GM23338 (cell line): ENCODE measurements around the gene NTRK3.

Source experiments
- CREB1 ChIP-seq: fragments of 250-450 bp; sonication (Bioruptor Pico); IDR thresholded peaks from 2 replicates; pipeline ENCODE4 v1.5.0; 2020; ENCODE audit warnings: low read depth, mild to moderate bottlenecking, moderate library complexity
- EZH2 ChIP-seq: fragments of 200-600 bp; sonication (generic); IDR thresholded peaks from one replicate; pipeline ENCODE4 v1.8.0; 2017; ENCODE audit warnings: antibody characterized with exemption, mild to moderate bottlenecking, low read depth; ENCODE audit not compliant: unreplicated experiment
- EZH2phosphoT487 ChIP-seq: fragments of 200-600 bp; sonication (generic); IDR thresholded peaks from one replicate; pipeline ENCODE4 v1.8.1; 2018; ENCODE audit warnings: antibody characterized with exemption; ENCODE audit not compliant: unreplicated experiment
- JUNB ChIP-seq: IDR thresholded peaks from one replicate; pipeline ENCODE4 v1.6.1; 2016; ENCODE audit warnings: antibody characterized with exemption; ENCODE audit not compliant: unreplicated experiment
- NANOG ChIP-seq: IDR thresholded peaks from 2 replicates; pipeline ENCODE4 v1.6.1; 2016; ENCODE audit warnings: antibody characterized with exemption, borderline replicate concordance
- POLR2AphosphoS5 ChIP-seq: IDR thresholded peaks from 2 replicates; pipeline ENCODE4 v1.6.1; 2016; ENCODE audit warnings: antibody characterized with exemption, low read depth
- STAT1 ChIP-seq: IDR thresholded peaks from one replicate; pipeline ENCODE4 v1.6.1; 2016; ENCODE audit warnings: antibody characterized with exemption; ENCODE audit not compliant: unreplicated experiment
- ZNF114 ChIP-seq: fragments of 250-450 bp; sonication (Bioruptor Pico); IDR thresholded peaks from 2 replicates; pipeline ENCODE4 v1.5.0; 2020; ENCODE audit warnings: mild to moderate bottlenecking, moderate library complexity
- ZNF331 ChIP-seq: fragments of 250-450 bp; sonication (Bioruptor Pico); IDR thresholded peaks from 2 replicates; pipeline ENCODE4 v1.5.0; 2020; ENCODE audit warnings: low read depth, mild to moderate bottlenecking, moderate library complexity
- TF ChIP-seq, protein P1 (sequence below), 2 experiments: fragments of 200-600 bp in 1 of 2; sonication (generic) in 1 of 2; conservative IDR thresholded peaks; 2 replicates each; pipeline versions ENCODE4 v1.5.1 to v1.6.1; 2016 to 2017; ENCODE audit warnings: antibody characterized with exemption in 2 of 2, low read depth in 2 of 2, mild to moderate bottlenecking in 2 of 2, moderate library complexity in 1 of 2
- TF ChIP-seq, protein P2 (sequence below): IDR thresholded peaks from one replicate; pipeline ENCODE4 v1.6.1; 2018; ENCODE audit warnings: antibody characterized with exemption; ENCODE audit not compliant: unreplicated experiment
- TF ChIP-seq, protein P3 (sequence below): IDR thresholded peaks from 2 replicates; pipeline ENCODE4 v1.6.1; 2016; ENCODE audit warnings: antibody characterized with exemption

DNA sequence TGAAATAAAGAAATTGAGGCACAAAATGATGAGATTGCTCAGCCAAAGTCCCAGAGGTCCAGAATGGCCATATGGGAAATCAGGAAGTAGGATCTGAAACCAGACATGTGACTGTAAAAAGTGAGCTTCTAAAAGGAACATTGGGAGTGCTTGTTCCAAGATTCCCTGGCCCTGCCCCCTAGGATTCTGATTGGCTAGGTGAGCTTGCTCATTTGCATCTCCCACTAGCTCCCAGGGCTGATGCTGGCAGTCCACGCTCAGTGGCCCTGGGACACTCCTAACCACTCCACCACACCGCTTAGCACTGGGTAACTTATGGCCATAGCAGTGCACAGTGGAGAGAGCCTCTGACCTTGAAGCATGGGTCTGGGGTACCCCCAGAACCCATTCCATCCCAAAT, 326.7 kb downstream of the NTRK3 start:
- TF ChIP-seq, protein P1, sequence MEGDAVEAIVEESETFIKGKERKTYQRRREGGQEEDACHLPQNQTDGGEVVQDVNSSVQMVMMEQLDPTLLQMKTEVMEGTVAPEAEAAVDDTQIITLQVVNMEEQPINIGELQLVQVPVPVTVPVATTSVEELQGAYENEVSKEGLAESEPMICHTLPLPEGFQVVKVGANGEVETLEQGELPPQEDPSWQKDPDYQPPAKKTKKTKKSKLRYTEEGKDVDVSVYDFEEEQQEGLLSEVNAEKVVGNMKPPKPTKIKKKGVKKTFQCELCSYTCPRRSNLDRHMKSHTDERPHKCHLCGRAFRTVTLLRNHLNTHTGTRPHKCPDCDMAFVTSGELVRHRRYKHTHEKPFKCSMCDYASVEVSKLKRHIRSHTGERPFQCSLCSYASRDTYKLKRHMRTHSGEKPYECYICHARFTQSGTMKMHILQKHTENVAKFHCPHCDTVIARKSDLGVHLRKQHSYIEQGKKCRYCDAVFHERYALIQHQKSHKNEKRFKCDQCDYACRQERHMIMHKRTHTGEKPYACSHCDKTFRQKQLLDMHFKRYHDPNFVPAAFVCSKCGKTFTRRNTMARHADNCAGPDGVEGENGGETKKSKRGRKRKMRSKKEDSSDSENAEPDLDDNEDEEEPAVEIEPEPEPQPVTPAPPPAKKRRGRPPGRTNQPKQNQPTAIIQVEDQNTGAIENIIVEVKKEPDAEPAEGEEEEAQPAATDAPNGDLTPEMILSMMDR (conservative IDR thresholded peaks at IDR 0.05; ENCODE audit: low read depth in 2 of 2) = no peak
- TF ChIP-seq POLR2AphosphoS5 (no peak), CREB1 (CRISPR knock-in tag) (no peak), EZH2phosphoT487 (no peak), NANOG (no peak), JUNB (no peak), EZH2 (no peak), STAT1 (no peak), ZNF331 (no peak), ZNF114 (no peak)
- TF ChIP-seq, protein P2, sequence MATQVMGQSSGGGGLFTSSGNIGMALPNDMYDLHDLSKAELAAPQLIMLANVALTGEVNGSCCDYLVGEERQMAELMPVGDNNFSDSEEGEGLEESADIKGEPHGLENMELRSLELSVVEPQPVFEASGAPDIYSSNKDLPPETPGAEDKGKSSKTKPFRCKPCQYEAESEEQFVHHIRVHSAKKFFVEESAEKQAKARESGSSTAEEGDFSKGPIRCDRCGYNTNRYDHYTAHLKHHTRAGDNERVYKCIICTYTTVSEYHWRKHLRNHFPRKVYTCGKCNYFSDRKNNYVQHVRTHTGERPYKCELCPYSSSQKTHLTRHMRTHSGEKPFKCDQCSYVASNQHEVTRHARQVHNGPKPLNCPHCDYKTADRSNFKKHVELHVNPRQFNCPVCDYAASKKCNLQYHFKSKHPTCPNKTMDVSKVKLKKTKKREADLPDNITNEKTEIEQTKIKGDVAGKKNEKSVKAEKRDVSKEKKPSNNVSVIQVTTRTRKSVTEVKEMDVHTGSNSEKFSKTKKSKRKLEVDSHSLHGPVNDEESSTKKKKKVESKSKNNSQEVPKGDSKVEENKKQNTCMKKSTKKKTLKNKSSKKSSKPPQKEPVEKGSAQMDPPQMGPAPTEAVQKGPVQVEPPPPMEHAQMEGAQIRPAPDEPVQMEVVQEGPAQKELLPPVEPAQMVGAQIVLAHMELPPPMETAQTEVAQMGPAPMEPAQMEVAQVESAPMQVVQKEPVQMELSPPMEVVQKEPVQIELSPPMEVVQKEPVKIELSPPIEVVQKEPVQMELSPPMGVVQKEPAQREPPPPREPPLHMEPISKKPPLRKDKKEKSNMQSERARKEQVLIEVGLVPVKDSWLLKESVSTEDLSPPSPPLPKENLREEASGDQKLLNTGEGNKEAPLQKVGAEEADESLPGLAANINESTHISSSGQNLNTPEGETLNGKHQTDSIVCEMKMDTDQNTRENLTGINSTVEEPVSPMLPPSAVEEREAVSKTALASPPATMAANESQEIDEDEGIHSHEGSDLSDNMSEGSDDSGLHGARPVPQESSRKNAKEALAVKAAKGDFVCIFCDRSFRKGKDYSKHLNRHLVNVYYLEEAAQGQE = no peak
- TF ChIP-seq, protein P3, sequence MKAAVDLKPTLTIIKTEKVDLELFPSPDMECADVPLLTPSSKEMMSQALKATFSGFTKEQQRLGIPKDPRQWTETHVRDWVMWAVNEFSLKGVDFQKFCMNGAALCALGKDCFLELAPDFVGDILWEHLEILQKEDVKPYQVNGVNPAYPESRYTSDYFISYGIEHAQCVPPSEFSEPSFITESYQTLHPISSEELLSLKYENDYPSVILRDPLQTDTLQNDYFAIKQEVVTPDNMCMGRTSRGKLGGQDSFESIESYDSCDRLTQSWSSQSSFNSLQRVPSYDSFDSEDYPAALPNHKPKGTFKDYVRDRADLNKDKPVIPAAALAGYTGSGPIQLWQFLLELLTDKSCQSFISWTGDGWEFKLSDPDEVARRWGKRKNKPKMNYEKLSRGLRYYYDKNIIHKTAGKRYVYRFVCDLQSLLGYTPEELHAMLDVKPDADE = no peak
